Activated naive CD4-positive, alpha-beta T cell treated with Interleukin-2 at 50 U/mL for 16 hours (primary cell): ENCODE results near the gene CD4.
"Not testable (repeated sequence)": the region's sequence is repeated elsewhere in the genome, so short reads cannot be mapped to it uniquely, and the experiment has no call there.

Source experiments
- DNase-seq: peaks from one replicate; pipeline ENCODE4 v3.0.0-alpha.2; 2020

CD4 gene

DNA sequence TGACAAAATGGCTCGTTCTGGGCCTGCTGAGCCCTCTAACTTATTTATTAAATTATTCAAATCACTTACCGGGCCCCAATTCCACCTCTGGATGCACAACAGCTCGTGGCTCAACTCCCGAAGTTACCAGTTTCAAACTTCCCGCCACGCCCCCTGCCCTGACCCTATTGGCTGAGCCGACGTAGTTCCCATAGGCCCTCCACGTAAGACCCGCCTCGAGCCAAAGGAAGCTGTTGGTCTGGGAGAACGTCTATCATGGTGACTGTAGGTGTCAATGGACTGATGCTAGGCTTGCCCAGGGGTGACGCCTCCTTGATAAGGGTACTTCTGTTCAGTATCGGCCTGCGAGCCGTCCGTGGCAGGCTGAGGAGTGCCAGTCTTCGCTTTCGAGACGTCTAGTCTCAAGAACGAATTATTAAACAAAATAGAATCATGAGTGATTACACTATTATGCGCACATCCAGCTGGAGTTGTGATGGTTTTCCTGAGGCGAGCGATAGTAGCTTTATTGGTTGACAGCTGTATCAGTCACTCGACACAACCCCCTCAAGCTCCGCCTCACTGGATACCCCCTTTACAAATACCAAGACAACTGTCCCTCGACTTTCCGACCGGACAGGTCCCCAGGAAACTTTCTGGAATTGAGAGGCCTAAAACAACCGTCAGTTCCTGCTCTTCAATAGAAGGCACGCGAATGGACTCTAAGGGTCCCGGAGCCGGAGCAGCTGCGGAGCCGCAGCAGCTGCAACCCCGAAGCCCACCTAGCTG is 62.0 kb downstream of the CD4 start, which contains the start of gene CDCA3:
Gene CDCA3, minus strand, starts transcription at position 134 of the 768 bp plus-strand sequence. CDS start 334 bp downstream, outside the sequence.
- peak; percentile 91 for DNase-seq

DNA sequence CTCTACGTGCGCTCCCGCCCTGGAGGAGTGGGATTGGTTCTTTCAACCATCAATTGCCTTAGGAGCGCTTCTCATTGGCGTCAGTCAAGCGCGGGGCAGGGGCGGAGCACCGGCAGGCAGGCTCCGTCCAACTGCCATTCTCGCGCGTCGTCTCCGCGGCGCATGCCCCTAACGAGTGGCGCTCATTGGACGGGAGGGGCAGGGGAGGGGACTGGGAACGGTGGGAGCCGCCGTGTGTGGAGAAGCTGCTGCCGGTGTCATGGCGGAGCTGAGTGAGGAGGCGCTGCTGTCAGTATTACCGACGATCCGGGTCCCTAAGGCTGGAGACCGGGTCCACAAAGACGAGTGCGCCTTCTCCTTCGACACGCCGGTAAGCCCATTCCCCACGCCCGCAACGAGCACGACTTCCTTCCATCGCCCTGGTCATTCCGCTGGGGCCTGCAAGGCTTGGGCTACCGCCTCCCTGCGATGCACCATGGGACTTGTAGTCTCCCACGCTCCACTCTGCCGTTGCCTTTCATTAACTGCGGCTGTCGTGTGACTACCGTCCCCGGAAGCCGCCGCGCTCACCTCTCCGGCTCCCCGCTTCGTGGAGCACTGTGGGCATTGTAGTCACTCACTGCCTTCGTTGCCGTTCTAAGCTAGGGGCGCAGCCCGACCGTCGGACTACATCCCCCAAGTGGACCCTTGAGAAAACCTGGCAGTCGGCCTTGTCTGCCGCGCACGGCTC is 62.8 kb downstream of the CD4 start, which contains the start of gene USP5:
Gene USP5, plus strand, starts transcription at position 230 of the 730 bp plus-strand sequence. Its CDS starts 30 bp downstream, at position 260.
- peak; percentile 98 for DNase-seq

DNA sequence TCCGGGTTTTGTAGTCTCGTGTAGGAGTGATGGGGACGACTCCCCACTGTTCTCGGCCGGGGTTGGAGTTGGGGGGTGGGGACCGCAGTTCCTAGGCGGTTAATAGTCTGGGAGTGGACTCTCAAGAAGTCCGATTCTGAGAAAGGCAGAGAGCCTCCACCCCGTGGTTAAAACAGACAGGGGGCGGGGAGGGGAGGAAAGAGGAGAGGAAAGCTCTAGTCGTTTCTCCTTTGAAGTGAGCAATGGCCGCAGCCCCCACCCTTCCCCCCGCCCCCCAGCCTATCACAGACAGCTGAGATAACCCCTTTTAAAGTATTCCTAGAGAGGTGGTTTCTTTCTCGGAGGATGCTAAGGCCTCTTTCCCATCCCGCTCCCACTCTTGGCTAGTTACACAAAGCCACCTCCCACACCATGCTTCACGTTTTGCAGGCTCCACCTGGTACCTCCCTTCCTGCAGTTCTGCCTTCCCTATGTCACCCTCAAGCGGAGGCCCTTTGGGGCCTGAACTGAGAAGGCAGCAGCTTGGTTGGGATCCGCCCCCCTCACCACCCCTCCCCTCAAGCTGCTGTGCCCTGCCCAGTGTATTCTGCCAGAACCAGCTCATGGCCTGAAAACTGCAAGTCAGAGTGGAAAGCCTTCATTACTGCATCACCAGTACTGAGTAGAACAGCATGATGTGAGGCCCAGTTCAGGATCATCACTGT is 63.5 kb downstream of the CD4 start:
- DNase-seq = peak; percentile 80

DNA sequence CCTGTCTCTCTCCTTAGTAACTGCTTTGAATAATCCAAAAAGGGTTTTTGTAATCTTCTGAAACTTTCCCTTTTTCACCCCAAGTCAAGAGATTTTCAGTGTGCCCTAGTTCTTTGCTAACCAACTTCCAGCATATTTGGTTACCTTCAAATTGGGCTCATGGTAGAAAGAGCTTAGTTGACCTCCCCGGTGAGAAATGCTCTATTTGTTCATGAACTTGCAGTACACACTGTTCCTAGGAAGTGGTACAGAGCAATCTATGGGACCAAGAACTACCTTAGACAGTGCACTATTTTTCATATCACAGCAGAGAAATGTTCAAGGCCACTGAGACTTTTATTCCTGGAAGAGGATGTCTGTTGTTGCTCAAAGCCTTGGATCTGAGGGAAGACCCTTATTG is 64.3 kb downstream of the CD4 start:
- no peak for DNase-seq

DNA sequence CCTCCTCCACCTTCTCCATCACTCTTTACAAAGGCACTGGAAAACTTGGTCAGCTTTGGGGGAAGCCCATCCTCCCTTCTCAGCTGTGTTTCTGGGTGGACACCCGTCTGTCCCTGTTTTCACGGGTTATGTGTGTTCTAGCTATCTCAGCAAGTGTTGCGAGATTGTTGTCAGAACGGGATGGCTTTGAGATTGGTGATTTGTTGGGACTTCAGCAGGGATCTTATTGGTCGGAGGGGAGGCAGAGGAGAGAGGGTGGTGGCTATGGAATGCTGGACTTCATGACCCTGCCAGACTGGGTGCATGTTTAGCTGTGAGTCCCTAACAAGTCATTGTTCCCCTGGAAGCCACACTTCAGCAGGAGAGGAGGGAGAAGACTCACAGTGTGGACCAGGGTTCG is 64.7 kb downstream of the CD4 start:
- no peak for DNase-seq

DNA sequence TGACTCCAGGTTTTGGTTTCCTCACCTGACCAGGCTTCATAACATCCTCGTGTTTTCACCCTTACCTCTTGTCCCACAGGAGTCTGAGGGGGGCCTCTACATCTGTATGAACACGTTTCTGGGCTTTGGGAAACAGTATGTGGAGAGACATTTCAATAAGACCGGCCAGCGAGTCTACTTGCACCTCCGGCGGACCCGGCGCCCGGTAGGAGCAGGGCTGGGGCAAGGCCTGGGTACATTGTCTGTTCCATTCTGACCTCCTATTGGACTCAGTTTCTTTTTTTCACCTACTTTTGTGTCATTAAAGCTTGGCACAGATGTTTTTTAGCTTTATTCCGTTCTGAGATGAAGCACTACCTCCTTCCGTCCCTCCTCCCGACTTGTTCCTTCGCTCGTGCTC is 66.0 kb downstream of the CD4 start:
- DNase-seq = no peak

DNA sequence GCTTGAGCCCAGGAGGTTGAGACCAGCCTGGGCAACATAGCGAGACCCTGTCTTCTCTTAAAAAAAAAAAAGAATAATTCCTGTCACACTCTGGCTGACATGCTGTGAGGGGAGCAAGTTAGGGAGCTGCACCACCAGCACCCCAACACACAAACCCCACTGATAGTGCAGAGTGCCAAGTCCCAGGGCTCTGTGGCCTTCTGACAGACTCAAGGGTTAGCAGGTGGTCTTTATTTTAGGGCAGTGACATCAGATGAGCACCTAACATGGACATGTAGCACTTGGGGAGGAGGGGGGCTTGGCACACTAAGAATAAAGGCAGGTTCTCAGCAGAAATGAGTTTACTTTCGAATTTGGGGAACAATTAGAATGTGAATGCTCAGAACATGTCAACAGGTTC is 69.5 kb downstream of the CD4 start:
- DNase-seq = no peak

DNA sequence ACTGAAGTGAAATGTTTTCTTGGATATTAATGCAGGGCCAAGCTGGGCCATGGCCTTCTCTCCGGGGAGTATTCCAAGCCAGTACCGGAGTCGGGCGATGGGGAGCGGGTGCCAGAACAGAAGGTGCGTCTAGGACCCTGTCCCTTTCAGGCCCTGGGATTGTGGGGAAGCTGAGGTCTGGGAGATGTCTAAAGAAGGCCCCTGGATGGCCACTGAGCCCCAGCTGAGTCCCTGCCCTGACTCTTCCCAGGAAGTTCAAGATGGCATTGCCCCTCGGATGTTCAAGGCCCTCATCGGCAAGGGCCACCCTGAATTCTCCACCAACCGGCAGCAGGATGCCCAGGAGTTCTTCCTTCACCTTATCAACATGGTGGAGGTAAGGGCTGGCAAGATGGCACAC is 70.8 kb downstream of the CD4 start:
- DNase-seq = no peak

DNA sequence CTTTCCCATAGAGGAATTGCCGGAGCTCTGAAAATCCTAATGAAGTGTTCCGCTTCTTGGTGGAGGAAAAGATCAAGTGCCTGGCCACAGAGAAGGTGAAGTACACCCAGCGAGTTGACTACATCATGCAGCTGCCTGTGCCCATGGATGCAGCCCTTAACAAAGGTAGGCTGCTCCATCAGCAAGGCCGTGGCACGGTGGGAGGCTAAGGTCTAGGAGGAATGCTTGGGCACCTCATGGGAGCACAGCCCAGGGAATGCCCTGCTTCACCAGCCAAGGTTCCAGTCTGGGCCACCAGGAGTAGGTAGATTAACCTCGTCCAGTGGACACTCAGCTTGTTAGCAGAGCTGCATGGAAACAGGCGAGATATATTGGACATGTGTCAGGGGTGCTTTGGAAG is 71.6 kb downstream of the CD4 start:
- DNase-seq = no peak

DNA sequence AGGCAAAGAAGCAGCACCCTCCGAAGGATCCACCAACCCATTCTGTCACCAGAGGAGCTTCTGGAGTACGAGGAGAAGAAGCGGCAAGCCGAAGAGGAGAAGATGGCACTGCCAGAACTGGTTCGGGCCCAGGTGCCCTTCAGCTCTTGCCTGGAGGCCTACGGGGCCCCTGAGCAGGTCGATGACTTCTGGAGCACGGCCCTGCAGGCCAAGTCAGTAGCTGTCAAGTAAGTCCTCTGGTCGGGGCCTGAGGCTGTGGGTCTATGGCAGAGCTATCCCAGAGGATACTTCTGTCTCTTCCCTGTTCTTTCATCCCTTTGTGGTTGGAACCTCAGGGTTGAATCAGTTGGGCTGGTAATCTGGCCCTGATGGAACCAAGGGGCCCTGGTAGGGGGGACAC is 72.1 kb downstream of the CD4 start:
- no peak for DNase-seq

DNA sequence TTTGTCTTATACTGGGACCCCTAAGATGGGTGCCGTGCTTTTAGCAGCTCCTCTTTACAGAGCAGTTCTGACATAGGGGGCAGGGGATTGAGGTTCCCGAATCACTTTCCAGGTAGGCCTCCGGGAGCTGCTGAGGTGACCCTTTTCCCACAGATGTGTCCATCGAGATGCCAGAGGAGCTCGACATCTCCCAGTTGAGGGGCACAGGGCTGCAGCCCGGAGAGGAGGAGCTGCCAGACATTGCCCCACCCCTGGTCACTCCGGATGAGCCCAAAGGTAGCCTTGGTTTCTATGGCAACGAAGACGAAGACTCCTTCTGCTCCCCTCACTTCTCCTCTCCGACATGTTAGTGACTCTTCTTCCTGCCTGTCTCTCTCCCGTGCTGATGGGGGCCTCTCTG is 73.7 kb downstream of the CD4 start:
- no peak for DNase-seq

DNA sequence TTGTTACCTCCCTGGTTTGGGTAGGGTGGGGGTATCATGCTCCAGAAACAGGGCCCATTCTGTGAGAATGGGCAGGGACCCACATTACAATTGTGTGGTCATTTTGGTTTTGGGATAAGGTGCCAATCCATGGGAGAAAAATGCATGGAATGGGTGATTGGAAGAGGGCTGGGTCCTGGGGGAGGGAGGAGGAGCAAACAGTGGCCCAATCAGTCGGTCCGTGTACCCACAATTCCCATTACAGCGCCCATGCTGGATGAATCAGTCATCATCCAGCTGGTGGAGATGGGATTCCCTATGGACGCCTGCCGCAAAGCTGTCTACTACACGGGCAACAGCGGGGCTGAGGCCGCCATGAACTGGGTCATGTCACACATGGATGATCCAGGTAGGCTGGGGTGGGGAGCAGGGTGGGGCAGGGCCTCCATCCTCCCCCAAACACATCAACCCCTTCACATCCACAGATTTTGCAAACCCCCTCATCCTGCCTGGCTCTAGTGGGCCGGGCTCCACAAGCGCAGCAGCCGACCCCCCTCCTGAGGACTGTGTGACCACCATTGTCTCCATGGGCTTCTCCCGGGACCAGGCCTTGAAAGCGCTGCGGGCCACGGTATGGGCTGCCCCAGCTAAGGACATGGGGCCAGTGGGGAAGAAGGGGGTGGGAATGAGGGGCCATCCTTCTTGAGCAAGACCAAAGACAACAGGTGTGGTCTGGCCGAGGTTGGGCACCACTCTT is 74.4 kb downstream of the CD4 start:
- no peak for DNase-seq

DNA sequence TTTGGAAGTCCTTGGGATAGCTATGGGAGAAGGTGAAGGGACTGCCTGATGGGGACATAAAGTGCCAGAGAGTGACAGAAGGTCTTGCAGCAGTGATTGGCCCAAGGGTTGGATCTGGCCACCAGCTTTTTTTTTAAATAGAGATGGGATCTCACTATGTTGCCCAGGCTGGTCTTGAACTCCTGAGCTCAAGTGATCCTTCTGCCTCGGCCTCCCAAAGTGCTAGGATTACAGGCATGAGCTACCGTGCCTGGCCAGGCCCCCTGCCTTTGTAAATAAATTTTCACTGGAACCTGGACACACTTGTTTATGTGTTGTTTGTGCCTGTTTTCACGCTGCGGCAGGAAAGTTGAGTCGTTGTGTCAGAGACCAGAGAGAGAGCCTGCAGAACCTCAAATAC is 76.0 kb downstream of the CD4 start:
- not testable (repeated sequence) for DNase-seq

DNA sequence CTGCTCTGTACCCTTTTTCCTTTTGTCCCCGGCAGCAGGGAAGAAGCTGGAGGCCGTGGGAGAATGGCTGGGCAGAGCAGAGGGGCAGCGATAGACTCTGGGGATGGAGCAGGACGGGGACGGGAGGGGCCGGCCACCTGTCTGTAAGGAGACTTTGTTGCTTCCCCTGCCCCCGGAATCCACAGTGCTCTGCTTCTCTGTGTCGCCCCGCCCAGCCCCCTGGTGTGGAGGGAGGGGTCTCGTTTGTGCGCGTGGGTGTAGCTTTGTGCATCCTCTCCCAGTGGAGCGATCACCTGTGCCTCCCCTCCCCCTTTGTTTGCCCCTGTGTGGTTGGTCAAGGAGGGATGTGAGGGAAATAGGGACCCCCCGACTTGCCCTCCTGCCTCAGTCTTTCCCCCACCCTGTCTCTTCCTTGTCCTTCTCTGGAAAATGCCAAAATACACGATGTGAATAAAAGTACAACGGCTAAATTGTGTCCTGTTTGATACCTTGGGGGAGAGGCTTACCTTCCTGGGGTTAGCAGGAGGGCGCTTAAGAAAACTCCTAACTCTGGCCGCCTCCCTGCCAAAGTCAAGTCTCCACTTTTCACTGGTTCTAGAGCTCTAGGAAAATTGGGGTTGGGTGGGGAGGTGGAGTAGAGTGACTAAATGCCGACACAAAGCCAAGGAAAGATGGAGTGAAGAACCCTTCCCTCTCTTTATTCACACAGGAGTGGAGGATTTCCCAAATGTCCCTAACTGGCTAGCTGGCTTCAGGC is 77.0 kb downstream of the CD4 start:
- DNase-seq = no peak

DNA sequence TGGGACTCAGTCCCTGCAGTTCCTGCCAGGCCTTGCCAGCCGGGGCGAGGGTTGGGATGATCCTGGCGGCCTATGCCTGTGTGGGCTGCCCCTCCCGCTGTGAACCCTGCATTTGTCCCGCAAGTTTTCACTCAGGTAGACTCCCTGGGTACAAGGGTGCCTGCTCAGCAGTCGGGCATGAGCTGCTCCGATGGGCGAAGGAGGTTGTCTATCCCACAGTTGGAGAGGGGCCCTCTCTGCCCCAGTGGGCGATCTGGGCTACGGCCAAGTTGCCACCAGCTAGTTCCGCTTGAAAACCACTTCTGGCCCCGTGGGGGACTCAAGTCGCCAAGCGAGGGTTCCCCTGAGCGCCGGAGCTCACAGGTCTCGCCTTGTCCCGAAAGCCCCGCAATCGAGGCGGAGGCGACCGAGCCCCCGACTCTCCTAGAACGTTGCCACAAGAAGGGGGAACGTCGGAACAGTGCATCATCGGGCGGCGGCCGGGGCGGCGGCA is 77.6 kb downstream of the CD4 start:
- DNase-seq = no peak

DNA sequence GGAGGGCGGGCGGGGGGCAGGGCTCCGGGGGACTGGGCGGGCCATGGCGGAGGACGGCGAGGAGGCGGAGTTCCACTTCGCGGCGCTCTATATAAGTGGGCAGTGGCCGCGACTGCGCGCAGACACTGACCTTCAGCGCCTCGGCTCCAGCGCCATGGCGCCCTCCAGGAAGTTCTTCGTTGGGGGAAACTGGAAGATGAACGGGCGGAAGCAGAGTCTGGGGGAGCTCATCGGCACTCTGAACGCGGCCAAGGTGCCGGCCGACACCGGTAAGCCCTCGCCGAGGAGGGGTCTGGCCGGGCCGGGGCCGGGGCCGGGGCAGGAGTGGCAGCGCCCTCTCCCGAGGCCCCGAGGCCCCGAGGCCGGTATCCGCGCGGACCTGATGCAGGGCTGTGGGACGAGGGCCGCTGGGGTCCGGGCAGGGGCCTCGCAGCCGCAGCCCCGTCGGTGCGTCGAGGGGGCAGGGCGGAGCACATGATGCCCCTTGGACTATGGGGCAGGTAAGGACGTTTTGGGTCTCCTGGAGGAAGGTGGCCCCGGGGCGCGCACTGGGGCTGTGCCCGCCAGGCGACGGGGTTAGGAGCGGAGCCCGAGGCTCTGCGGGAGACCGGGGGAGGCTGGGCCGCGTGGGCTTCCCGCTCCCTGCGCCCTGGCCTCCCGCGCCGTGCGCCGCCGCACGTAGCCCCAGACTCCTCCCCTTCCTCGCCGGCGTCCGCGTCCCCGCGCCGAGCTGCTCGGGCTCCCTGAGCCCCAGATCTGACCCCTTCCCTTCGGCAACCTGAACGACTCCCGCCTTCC is 78.3 kb downstream of the CD4 start, which contains the start of gene TPI1:
Gene TPI1, plus strand, starts transcription at position 119 of the 798 bp plus-strand sequence. Its CDS starts 36 bp downstream, at position 155.
- DNase-seq = peak; percentile 82

DNA sequence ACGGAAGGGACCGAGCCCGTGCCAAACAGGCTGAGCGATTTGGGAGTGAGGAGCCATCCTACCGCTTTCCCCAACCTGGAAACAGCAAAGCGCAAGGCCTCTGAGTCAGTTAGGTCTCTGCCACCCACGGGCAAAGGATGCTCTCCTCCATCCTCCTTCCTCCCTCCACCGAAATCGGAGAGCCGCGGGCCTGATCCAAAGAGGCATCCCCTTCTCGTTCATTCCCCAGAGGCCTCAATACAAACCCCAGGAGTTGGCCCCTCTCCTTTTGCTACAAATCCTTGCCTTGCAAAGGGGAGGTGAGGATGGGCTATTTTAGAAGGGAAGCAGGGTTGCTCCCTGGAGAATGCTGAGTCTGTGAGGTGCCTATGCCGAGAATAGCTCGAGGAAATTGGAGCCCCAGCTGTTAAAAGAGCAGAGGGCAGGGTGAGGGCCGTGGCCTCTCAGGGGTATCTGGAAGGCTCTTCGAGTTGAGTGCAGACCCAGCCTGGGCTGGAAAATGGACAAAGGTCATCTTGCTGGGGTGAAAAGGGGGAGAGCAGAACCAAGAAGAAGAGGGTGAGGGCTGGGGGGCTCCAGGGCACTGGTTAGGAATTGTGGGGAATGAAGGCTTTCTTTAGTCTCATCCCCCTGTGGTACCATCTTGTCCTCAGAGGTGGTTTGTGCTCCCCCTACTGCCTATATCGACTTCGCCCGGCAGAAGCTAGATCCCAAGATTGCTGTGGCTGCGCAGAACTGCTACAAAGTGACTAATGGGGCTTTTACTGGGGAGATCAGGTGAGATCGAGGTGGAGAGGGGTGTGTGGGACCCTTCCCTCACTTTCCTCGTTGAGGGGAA is 79.1 kb downstream of the CD4 start:
- DNase-seq = no peak

DNA sequence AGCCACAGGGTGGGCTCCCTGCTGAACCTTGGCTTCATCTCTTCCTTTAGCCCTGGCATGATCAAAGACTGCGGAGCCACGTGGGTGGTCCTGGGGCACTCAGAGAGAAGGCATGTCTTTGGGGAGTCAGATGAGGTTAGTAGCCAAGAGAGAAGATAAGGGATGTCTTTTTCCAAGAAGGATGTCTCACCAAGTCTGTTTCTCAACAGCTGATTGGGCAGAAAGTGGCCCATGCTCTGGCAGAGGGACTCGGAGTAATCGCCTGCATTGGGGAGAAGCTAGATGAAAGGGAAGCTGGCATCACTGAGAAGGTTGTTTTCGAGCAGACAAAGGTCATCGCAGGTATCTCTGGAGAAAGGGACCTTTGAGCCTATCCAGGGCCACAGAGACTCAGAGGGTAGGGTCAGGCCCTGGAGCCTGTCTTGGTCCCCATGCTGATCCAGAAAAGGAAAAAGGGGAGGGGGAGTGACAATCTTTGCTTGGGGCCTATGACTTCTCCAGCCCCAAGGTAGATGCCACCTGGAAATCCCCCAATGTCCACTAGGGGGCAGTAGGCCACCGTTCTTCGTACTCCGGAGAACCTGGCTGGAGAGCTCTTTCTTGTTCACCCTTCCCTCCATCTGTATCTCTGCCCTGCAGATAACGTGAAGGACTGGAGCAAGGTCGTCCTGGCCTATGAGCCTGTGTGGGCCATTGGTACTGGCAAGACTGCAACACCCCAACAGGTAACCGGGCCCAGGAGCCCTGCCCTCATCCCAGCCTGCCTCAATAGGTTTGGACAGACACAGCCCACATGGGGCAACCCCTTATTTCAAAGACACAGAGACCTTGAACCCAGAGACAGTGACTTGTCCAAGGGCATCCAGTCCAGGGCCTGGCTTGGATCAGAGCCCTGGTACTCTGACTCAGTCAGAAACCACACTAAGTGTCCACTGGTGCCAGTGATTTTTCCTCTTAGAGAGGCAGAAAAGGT is 80.0 kb downstream of the CD4 start:
- peak; percentile 87 for DNase-seq

DNA sequence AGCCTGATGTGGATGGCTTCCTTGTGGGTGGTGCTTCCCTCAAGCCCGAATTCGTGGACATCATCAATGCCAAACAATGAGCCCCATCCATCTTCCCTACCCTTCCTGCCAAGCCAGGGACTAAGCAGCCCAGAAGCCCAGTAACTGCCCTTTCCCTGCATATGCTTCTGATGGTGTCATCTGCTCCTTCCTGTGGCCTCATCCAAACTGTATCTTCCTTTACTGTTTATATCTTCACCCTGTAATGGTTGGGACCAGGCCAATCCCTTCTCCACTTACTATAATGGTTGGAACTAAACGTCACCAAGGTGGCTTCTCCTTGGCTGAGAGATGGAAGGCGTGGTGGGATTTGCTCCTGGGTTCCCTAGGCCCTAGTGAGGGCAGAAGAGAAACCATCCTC is 81.0 kb downstream of the CD4 start:
- not testable (repeated sequence) for DNase-seq
